Aorta (tissue), 5 donors: ENCODE measurements around the gene PRR15. TPM values are rescaled to one million over a fixed set of nuclear protein-coding genes. Genes with fewer than 3 reads are reported as not detected.
"Not testable (repeated sequence)": the region's sequence is repeated elsewhere in the genome, so short reads cannot be mapped to it uniquely, and the experiment has no call there.

ENCODE experiments used
- ATAC-seq: fragments of 200-7000 bp; cut with Tn5 transposase; one replicate; pipeline ENCODE4 v1.9.1; 2022; ENCODE audit warnings: moderate library complexity; ENCODE audit not compliant: low FRiP score
- DNase-seq, 2 donors: peaks; one replicate each; pipeline ENCODE4 v3.0.0-alpha.2; 2020
- H3K27ac ChIP-seq, 2 donors: one replicate each; pipeline ENCODE4 v1.5.1; 2013; ENCODE audit warnings: low read length in 2 of 2, mild to moderate bottlenecking in 2 of 2, moderate library complexity in 2 of 2, control low read depth in 1 of 2, inconsistent platforms in 1 of 2, low read depth in 1 of 2
- H3K27me3 ChIP-seq, 2 donors: one replicate each; pipeline ENCODE4 v1.6.1; 2013; ENCODE audit warnings: control low read depth in 1 of 2, low read length in 1 of 2, mild to moderate bottlenecking in 1 of 2, moderate library complexity in 1 of 2; ENCODE audit not compliant: insufficient read depth in 2 of 2, control insufficient read depth in 1 of 2
- H3K36me3 ChIP-seq, 2 donors: one replicate each; pipeline ENCODE4 v1.6.1; 2013; ENCODE audit warnings: control low read depth in 1 of 2, low read length in 1 of 2, mild to moderate bottlenecking in 1 of 2; ENCODE audit not compliant: insufficient read depth in 2 of 2, control insufficient read depth in 1 of 2
- H3K4me1 ChIP-seq, 2 donors: one replicate each; pipeline ENCODE4 v1.6.1; 2013; ENCODE audit warnings: low read length in 2 of 2, control low read depth in 1 of 2, mild to moderate bottlenecking in 1 of 2, moderate library complexity in 1 of 2; ENCODE audit not compliant: insufficient read depth in 2 of 2, control insufficient read depth in 1 of 2
- H3K4me3 ChIP-seq, 2 donors: one replicate each; pipeline ENCODE4 v1.5.1; 2013; ENCODE audit warnings: low read length in 2 of 2, control low read depth in 1 of 2, mild to moderate bottlenecking in 1 of 2
- H3K9me3 ChIP-seq: one replicate; pipeline ENCODE4 v1.6.1; 2013; ENCODE audit warnings: mild to moderate bottlenecking, low read length; ENCODE audit not compliant: control insufficient read depth
- WGBS, 2 donors: extraction: QIAGEN DNeasy Blood & Tissue Kit; methylation state at CpG; one replicate each; pipeline ENCODE4 v1.1.7; 2013; 5-methylcytosine and 5-hydroxymethylcytosine counted together
- intact Hi-C, 2 donors: fragments of 100-400 bp; cut with DNase I; formaldehyde crosslinking; loops; one replicate each; pipeline versions ENCODE4 v1.14.2 to v1.15.0; 2022
- long read RNA-seq, 2 donors: library from polyadenylated mRNA; unstranded; transcript quantifications; one replicate each; pipeline ENCODE4 v2.0.0, GENCODE V29; 2020 to 2021
- polyA plus RNA-seq, 2 donors: library from polyadenylated mRNA; stranded (reverse); fragments of 200-250 nt; gene quantifications; one replicate each; pipeline ENCODE4 v1.2.3, GENCODE V29; 2013
- total RNA-seq, 2 donors: library from RNA; stranded (reverse); fragmentation: NEBNext Ultra II Directional; extraction: Animal tissue kit (Norgen Biotek cat#: 25700); gene quantifications; one replicate each; pipeline ENCODE4 v1.2.1, GENCODE V29; 2021
- donor health status: healthy with polysubstance abuse.
- donor health status: Bipolar disorder and iron deficiency.
- donor health status: DM: no; HTN: no; CAD: no.
- donor health status: DM: no; HTN: no; CAD: no.
- donor health status: DM: yes; HTN: yes; CAD: no.

PRR15 gene
- total RNA-seq (1 to 10 TPM; 1.1 to 1.6 TPM), polyA plus RNA-seq (10 to 100 TPM in 1 of 2 donors, under 1 TPM in 1; 0.69 to 18.4 TPM)
- long read RNA-seq, donor 1, partial matches to known transcripts, result 0 of 7 reads
- long read RNA-seq, donor 1, other reads (novel, unspliced or antisense), result 0 of 7 reads
- long read RNA-seq, donor 2, partial matches to known transcripts, result 0 of 1 reads
- long read RNA-seq, donor 2, other reads (novel, unspliced or antisense), result 1 of 1 reads

- no peaks in the 10 kb centered on the region for H3K36me3 ChIP-seq
Measured at GRCh38 chr7:29563590-29564495, at the start of gene PRR15. TSS of gene PRR15 (plus strand) at chr7:29563835. CDS start at chr7:29566330, 2,495 bp downstream.

GRCh38 chr7:29516491-29516890 lies 47.1 kb upstream of the PRR15 start:
- no peaks in the 10 kb centered on the region for H3K36me3 ChIP-seq
- peaks cover 0 to 1% of the 10 kb centered on the region in 2 donors for H3K27me3 ChIP-seq
- no peaks in the 10 kb centered on the region for H3K9me3 ChIP-seq
- ATAC-seq, result no peak
- no peak overlapping the region for H3K4me3 ChIP-seq
- no peak for DNase-seq
- H3K27ac ChIP-seq, result no peak overlapping the region
- intact Hi-C loops, result no loop called here
- H3K4me1 ChIP-seq, result no peaks in the 10 kb centered on the region
- 97 to 100% methylated on average over 2 of the region's 2 CpGs for WGBS, 2 donors

More at GRCh38 chr7:29563590-29564495, at the start of gene PRR15:
- Histone ChIP-seq H3K9me3 (no peaks in the 10 kb centered on the region), H3K27ac (no peak within 1 kb of the TSS), H3K4me3 (peak within 1 kb of the TSS; percentile 59 to 66), H3K4me1 (no peaks in the 10 kb centered on the region), H3K27me3 (no peaks in the 10 kb centered on the region)
- 1% methylated on average over 71 to 72 of the region's 72 CpGs for WGBS, 2 donors
- ATAC-seq, result peak; percentile 42
- intact Hi-C loops, result loop anchor here in 1 of 2 donors (5.0 kb wide), 1 partner anchor 82 kb away; no protein-coding TSS in a partner anchor
- DNase-seq, result peak; percentile 51 to 79

- intact Hi-C loops, result no loop called here
- 30 to 37% methylated on average over 1 of the region's 1 CpG for WGBS, 2 donors
- Histone ChIP-seq H3K36me3 (no peaks in the 10 kb centered on the region), H3K4me1 (no peaks in the 10 kb centered on the region), H3K27me3 (peaks cover 0 to 1% of the 10 kb centered on the region in 2 donors), H3K9me3 (no peaks in the 10 kb centered on the region), H3K4me3 (no peak overlapping the region), H3K27ac (no peak overlapping the region)
- DNase-seq (no peak), ATAC-seq (no peak)
Measured at GRCh38 chr7:29518616-29519015, 45.0 kb upstream of the PRR15 start.

- no peaks in the 10 kb centered on the region for H3K27me3 ChIP-seq
- H3K9me3 ChIP-seq, result no peaks in the 10 kb centered on the region
- intact Hi-C loops, result no loop called here
- ATAC-seq (no peak), DNase-seq (no peak)
- WGBS, 2 donors, result 76 to 81% methylated on average over 2 of the region's 2 CpGs
- no peaks in the 10 kb centered on the region for H3K4me1 ChIP-seq
- H3K4me3 ChIP-seq, result no peak overlapping the region
- H3K36me3 ChIP-seq, result no peaks in the 10 kb centered on the region
- H3K27ac ChIP-seq, result no peak overlapping the region
Measured at GRCh38 chr7:29523728-29524127, 39.9 kb upstream of the PRR15 start.

GRCh38 chr7:29527505-29528108 lies 36.0 kb upstream of the PRR15 start:
- Histone ChIP-seq H3K27ac (no peak overlapping the region), H3K4me3 (no peak overlapping the region), H3K9me3 (no peaks in the 10 kb centered on the region), H3K27me3 (no peaks in the 10 kb centered on the region), H3K4me1 (no peaks in the 10 kb centered on the region), H3K36me3 (no peaks in the 10 kb centered on the region)
- DNase-seq (no peak), ATAC-seq (no peak)
- WGBS, 2 donors, result 90 to 92% methylated on average over 4 of the region's 4 CpGs
- intact Hi-C loops, result no loop called here

- intact Hi-C loops, H3K27me3 ChIP-seq, H3K4me1 ChIP-seq, ATAC-seq, H3K9me3 ChIP-seq, DNase-seq, H3K4me3 ChIP-seq, H3K27ac ChIP-seq, H3K36me3 ChIP-seq: not testable (repeated sequence)
- WGBS, 2 donors, result 79 to 80% methylated on average over 7 of the region's 7 CpGs
Measured at GRCh38 chr7:29528526-29528925, 35.1 kb upstream of the PRR15 start.

- DNase-seq (no peak), ATAC-seq (no peak)
- Histone ChIP-seq H3K4me3 (no peak overlapping the region), H3K4me1 (no peaks in the 10 kb centered on the region), H3K36me3 (no peaks in the 10 kb centered on the region), H3K9me3 (no peaks in the 10 kb centered on the region), H3K27me3 (no peaks in the 10 kb centered on the region), H3K27ac (no peak overlapping the region)
- 64 to 73% methylated on average over 4 of the region's 4 CpGs for WGBS, 2 donors
- intact Hi-C loops, result no loop called here
Measured at GRCh38 chr7:29538389-29538788, 25.2 kb upstream of the PRR15 start.

- intact Hi-C loops, result no loop called here
- no peak for DNase-seq
- WGBS, 2 donors, result 94 to 98% methylated on average over 2 of the region's 2 CpGs
Measured at GRCh38 chr7:29539471-29539870, 24.2 kb upstream of the PRR15 start.

More at GRCh38 chr7:29539471-29539870, 24.2 kb upstream of the PRR15 start:
- Histone ChIP-seq H3K4me3 (no peak overlapping the region), H3K27me3 (no peaks in the 10 kb centered on the region), H3K4me1 (no peaks in the 10 kb centered on the region), H3K9me3 (no peaks in the 10 kb centered on the region), H3K27ac (no peak overlapping the region), H3K36me3 (no peaks in the 10 kb centered on the region)
- ATAC-seq, result no peak
